HG02852 (cell line): ENCODE data around the gene CRYBG3.
"Not testable (repeated sequence)": the region's sequence is repeated elsewhere in the genome, so short reads cannot be mapped to it uniquely, and the experiment has no call there.

Experiments
- ATAC-seq: cut with Tn5 transposase; IDR thresholded peaks from one replicate; pipeline ENCODE4 v1.9.1; 2021; ENCODE audit warnings: mild to moderate bottlenecking, moderate library complexity; ENCODE audit not compliant: unreplicated experiment

The CRYBG3 gene

GRCh38 chr3:97821774-97822358, at the start of gene CRYBG3:
TSS of gene CRYBG3 (plus strand) at chr3:97822011. CDS start at chr3:97822207, 196 bp downstream.
- ATAC-seq, result peak; percentile 98

GRCh38 chr3:97772926-97773325, 48.9 kb upstream of the CRYBG3 start:
- ATAC-seq, result no peak

- no peak for ATAC-seq
Measured at GRCh38 chr3:97778152-97778551, 43.7 kb upstream of the CRYBG3 start.

- ATAC-seq, result peak; percentile 74
Measured at GRCh38 chr3:97793420-97794019, 28.3 kb upstream of the CRYBG3 start.

GRCh38 chr3:97795951-97796350, 25.9 kb upstream of the CRYBG3 start:
- ATAC-seq, result no peak

- ATAC-seq, result no peak
Measured at GRCh38 chr3:97804471-97804870, 17.3 kb upstream of the CRYBG3 start.

- ATAC-seq, result no peak
Measured at GRCh38 chr3:97810779-97811390, 10.9 kb upstream of the CRYBG3 start.

GRCh38 chr3:97815149-97815917, 6.5 kb upstream of the CRYBG3 start:
- ATAC-seq, result peak; percentile 57

GRCh38 chr3:97816811-97817210, 5.0 kb upstream of the CRYBG3 start:
- no peak for ATAC-seq

GRCh38 chr3:97817965-97818364, 3.8 kb upstream of the CRYBG3 start:
- ATAC-seq, result no peak

- ATAC-seq, result no peak
Measured at GRCh38 chr3:97820780-97821179, 1.0 kb upstream of the CRYBG3 start.

GRCh38 chr3:97821287-97821773, 481 bp upstream of the CRYBG3 start:
- ATAC-seq, result peak; percentile 50

- ATAC-seq, result peak; percentile 27
Measured at GRCh38 chr3:97822359-97822775, 556 bp downstream of the CRYBG3 start.

- no peak for ATAC-seq
Measured at GRCh38 chr3:97823046-97824004, 1.5 kb downstream of the CRYBG3 start.

- no peak for ATAC-seq
Measured at GRCh38 chr3:97825101-97825500, 3.3 kb downstream of the CRYBG3 start.

- ATAC-seq, result no peak
Measured at GRCh38 chr3:97827741-97828471, 6.1 kb downstream of the CRYBG3 start.

- ATAC-seq, result no peak
Measured at GRCh38 chr3:97829198-97829597, 7.4 kb downstream of the CRYBG3 start.

GRCh38 chr3:97830638-97831037, 8.8 kb downstream of the CRYBG3 start:
- ATAC-seq, result no peak

- no peak for ATAC-seq
Measured at GRCh38 chr3:97831140-97831539, 9.3 kb downstream of the CRYBG3 start.

- ATAC-seq, result not testable (repeated sequence)
Measured at GRCh38 chr3:97833184-97833583, 11.4 kb downstream of the CRYBG3 start.
